Dendritic cell treated with granulocyte-macrophage colony-stimulating factor and Interleukin-4, amounts not matched to agents 40 ng/mL and 50 ng/mL, for 4 days (primary cell): Measurements from ENCODE around the gene C20orf96.
A peak's percentile ranks its signal among the peaks of the same experiment; 100 is the strongest.
"Not testable (repeated sequence)": the region's sequence is repeated elsewhere in the genome, so short reads cannot be mapped to it uniquely, and the experiment has no call there.

Source experiments
- H3K27ac Mint-ChIP-seq: one replicate; pipeline ENCODE4 v1.8.0; 2022; ENCODE audit warnings: mild to moderate bottlenecking, mixed read lengths
- H3K27me3 Mint-ChIP-seq: one replicate; pipeline ENCODE4 v1.8.0; 2022; ENCODE audit warnings: mild to moderate bottlenecking, mixed read lengths
- H3K36me3 Mint-ChIP-seq: one replicate; pipeline ENCODE4 v1.8.0; 2022; ENCODE audit warnings: low read depth, mixed read lengths
- H3K4me1 Mint-ChIP-seq: one replicate; pipeline ENCODE4 v1.8.0; 2022; ENCODE audit warnings: low read depth, mixed read lengths
- H3K4me3 Mint-ChIP-seq: one replicate; pipeline ENCODE4 v1.8.0; 2022; ENCODE audit warnings: mild to moderate bottlenecking, moderate library complexity, mixed read lengths
- H3K9me3 Mint-ChIP-seq: one replicate; pipeline ENCODE4 v1.8.0; 2022; ENCODE audit warnings: mixed read lengths
- intact Hi-C: fragments of 100-400 bp; cut with micrococcal nuclease; formaldehyde crosslinking; loops from one replicate; pipeline ENCODE4 v1.15.0; 2022

Gene C20orf96

DNA sequence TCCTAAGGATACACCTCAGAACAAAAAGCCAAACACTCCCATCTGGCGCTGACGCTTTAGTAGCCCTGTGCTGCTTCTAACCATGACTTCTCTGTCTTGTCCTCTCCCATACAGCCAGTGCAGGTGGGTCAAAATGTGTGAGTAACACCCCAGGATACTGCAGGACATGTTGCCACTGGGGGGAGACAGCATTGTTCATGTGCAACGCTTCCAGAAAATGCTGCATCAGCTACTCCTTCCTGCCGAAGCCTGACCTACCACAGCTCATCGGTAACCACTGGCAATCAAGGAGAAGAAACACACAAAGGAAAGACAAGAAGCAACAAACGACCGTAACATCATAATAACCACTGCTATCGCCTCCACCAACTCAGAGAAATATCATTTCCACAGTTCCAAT, 31.6 kb downstream of the C20orf96 start:
- Mint-ChIP-seq H3K4me1 (peaks cover 6% of the 10 kb centered on the region), H3K36me3 (no peaks in the 10 kb centered on the region)

DNA sequence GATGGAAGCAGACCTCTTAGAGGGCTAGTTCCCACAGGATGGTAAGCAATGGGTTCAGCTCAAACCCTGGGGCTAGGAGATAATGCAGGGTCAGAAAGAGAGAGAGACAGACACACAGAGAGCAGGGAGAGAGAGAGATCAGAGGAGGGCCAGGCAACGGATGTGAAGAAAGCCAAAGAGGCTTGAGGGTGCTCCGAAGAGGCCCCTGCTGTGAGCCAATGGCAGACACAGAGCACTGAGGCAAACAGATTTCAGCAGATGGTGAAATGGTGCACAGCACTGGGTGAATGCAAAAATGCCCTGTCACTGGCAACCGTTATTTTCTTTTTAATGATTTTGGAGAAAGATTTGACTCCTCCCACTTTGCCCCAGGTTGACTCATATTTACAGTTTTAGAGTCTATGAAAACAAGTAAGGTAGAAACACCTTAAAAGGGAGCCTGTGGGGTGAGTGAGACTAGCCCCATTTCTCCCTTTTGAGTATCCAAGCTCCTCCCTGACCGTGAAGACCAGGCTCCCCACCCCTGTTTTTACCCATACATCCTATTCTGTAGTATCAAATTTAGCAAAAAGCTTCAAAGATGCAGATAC, 32.2 kb downstream of the C20orf96 start:
- Mint-ChIP-seq H3K4me1 (peaks cover 6% of the 10 kb centered on the region), H3K4me3 (no peak overlapping the region), H3K9me3 (no peaks in the 10 kb centered on the region), H3K36me3 (no peaks in the 10 kb centered on the region), H3K27ac (no peak overlapping the region), H3K27me3 (peaks cover 11% of the 10 kb centered on the region)
- intact Hi-C loops: no loop called here

More for the DNA sequence above, 31.6 kb downstream of the C20orf96 start:
- Mint-ChIP-seq H3K27me3 (peaks cover 11% of the 10 kb centered on the region), H3K27ac (no peak overlapping the region), H3K9me3 (no peaks in the 10 kb centered on the region), H3K4me3 (no peak overlapping the region)
- intact Hi-C loops: no loop called here

DNA sequence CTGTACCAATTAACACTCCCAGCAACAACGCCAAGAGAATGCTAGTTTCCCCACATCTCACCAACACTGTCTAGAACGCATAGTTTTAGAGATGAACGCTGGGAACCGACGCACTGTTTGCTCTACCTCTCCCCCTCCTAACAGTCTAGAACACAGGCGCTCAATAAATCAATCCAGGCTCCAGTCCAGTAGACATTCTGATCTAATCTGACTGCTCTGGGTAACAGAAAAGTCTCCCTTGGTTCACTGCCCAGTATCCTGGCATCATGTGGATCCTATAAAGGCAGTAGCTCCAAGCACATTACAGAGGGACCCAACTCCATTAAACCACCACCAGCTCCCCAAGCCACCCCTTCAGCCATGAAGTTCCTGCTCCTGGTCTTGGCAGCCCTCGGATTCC, 33.1 kb downstream of the C20orf96 start, which contains the start of gene DEFB132:
TSS of gene DEFB132 (plus strand) at position 306 of the 400 bp plus-strand sequence. CDS start at position 361, 55 bp downstream.
- Mint-ChIP-seq H3K4me1 (peaks cover 6% of the 10 kb centered on the region), H3K4me3 (no peak within 1 kb of the TSS), H3K36me3 (no peaks in the 10 kb centered on the region), H3K27me3 (peaks cover 7% of the 10 kb centered on the region), H3K27ac (no peak within 1 kb of the TSS), H3K9me3 (no peaks in the 10 kb centered on the region)
- intact Hi-C loops: no loop called here

DNA sequence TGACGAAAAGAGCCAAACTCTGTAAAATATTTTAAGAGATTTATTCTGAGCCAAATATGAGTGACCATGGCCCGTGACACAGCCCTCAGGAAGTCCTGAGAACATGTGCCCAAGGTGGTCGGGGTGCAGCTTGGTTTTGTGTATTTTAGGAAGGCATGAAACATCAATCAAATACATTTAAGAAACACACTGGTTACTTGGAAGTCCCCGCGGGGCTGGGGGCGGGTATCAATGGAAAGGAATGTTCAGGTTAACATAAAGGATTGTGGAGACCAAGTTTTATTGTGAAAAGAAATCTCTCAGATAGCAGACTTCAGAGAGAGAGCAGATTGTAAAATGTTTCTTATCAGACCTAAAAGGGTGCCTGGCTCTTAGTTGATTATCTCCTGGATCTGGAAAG, 37.1 kb downstream of the C20orf96 start:
- H3K27me3 Mint-ChIP-seq, H3K9me3 Mint-ChIP-seq, H3K4me1 Mint-ChIP-seq, H3K36me3 Mint-ChIP-seq, intact Hi-C loops, H3K27ac Mint-ChIP-seq, H3K4me3 Mint-ChIP-seq: not testable (repeated sequence)

DNA sequence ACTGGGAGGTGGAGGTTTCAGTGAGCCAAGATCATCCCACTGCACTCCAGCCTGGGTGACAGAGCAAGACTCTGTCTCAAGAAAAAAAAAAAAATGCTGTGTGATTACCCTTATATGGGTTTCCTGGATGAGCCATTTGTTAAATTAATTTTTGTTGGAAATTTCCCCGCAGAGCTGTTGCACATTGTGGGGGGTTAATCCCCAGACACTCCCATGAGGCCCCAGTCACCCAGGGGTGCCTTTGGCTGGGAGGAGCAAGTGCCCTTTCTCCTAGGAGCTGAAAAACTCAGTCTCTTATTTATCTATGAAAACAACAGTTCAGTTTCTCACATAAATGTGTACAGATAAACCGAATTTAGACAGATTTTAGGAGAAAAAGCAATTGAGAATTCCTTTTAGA, 37.7 kb downstream of the C20orf96 start:
- Mint-ChIP-seq H3K27me3 (no peaks in the 10 kb centered on the region), H3K27ac (no peak overlapping the region), H3K4me1 (no peaks in the 10 kb centered on the region), H3K9me3 (no peaks in the 10 kb centered on the region), H3K4me3 (no peak overlapping the region), H3K36me3 (no peaks in the 10 kb centered on the region)
- intact Hi-C loops: no loop called here

DNA sequence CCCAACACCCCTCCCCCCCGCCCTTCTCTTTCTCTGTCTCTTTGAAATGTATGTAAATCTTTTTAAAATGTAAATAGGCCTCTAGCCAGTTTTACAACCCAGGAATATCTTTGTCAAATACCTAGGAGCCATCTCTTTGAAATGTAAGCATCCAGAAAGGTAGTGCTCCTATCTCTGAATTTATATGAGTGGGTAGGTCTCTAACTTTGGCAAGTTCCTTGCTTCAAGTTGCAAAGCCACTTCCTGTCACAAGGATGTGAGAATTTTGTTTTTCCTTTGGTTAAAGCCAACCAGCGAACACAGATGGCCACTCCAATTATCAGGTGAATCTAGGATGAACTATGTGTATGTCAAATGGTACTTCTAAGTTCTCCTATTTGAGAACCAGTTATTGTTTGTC, 39.2 kb downstream of the C20orf96 start:
- Mint-ChIP-seq H3K4me3 (no peak overlapping the region), H3K27ac (no peak overlapping the region), H3K9me3 (peaks cover 9% of the 10 kb centered on the region), H3K27me3 (no peaks in the 10 kb centered on the region), H3K4me1 (no peaks in the 10 kb centered on the region), H3K36me3 (no peaks in the 10 kb centered on the region)
- intact Hi-C loops: no loop called here

DNA sequence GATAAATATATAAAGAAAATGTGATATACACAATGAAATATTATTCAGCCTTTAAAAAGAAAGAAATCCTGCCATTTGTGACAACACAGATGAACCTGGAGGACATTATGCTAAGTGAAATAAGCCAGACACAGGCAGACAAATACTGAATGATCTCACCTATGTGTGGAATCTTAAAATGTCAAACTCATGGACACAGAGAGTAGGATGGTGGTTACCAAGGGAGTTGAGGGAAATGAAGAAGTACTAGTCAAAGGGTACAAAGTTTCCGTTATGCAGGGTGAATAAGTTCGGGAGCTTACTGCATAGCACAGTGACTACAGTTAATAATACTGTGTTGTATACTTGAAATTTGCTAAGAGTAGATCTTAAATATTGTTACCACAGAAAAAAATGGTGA, 47.6 kb downstream of the C20orf96 start:
- Mint-ChIP-seq H3K4me3 (no peak overlapping the region), H3K4me1 (no peaks in the 10 kb centered on the region)
- intact Hi-C loops: no loop called here

DNA sequence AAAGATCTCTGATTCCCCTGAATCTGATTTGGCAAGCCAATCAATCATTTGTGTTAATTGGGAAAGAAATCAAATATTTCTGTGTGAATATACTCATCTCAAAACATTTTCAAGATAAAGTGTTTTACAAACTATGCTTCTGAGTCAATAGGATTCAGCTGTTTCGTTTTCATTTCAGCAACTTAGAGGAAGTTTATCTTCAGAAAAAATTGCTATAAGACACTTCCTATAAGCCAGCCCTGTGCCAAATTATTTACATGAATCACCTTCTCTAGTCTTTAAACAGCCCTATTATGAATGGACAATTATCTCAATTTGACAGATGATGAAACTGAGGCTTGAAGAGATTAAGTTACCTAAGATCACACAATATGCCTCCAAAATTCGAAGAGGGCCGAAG, 52.6 kb downstream of the C20orf96 start:
- Mint-ChIP-seq H3K27ac (peak overlapping the region; percentile 83), H3K9me3 (no peaks in the 10 kb centered on the region), H3K36me3 (no peaks in the 10 kb centered on the region), H3K4me1 (peaks cover 19% of the 10 kb centered on the region), H3K4me3 (peak overlapping the region; percentile 73), H3K27me3 (no peaks in the 10 kb centered on the region)
- intact Hi-C loops: no loop called here

More for the DNA sequence above, 47.6 kb downstream of the C20orf96 start:
- Mint-ChIP-seq H3K9me3 (peaks cover 9% of the 10 kb centered on the region), H3K36me3 (no peaks in the 10 kb centered on the region), H3K27me3 (no peaks in the 10 kb centered on the region), H3K27ac (no peak overlapping the region)

DNA sequence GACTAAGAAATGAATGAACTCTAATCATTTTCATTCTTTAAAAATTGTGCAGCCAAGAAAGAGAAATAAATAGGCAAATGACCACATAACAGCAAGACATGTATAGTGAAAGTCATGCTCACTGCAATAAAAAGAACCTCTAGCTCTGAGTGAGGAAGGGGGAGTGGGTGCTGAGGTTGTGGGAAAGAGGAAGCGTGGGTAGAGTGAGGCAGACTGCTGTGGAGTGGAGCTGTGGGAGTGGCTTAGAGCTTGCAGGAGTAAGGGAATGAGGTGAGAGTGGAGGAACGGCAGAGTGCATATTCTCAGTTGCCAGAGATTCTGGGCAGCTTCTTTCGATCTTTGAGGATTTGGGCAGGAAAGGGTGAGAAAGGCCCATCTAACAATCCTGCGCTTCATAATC, 53.1 kb downstream of the C20orf96 start:
- no peaks in the 10 kb centered on the region for H3K9me3 Mint-ChIP-seq
- intact Hi-C loops: no loop called here
- H3K36me3 Mint-ChIP-seq: no peaks in the 10 kb centered on the region
- peak overlapping the region; percentile 83 for H3K27ac Mint-ChIP-seq
- peak overlapping the region; percentile 73 for H3K4me3 Mint-ChIP-seq
- H3K27me3 Mint-ChIP-seq: no peaks in the 10 kb centered on the region
- H3K4me1 Mint-ChIP-seq: peaks cover 19% of the 10 kb centered on the region

DNA sequence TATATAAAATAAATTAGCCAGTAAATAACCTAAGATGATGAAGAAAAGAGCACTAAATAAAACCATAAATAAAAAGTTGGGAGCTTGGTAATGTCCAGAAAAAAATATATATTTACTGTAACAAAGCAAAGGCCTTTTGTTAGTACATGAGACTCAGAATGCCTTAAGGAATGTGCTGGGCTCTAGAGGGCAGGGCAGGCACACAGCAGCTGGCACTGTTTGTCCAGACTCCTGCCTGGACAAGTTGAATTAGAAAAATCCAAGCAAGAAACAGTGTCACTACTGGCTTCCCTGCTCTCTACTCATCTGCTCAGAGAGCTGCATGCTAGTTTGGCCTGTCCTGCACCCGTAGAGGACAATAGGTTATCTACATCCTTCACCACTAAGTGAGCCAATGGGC, 54.7 kb downstream of the C20orf96 start:
- Mint-ChIP-seq H3K27ac (no peak overlapping the region), H3K36me3 (no peaks in the 10 kb centered on the region), H3K4me1 (peaks cover 19% of the 10 kb centered on the region), H3K27me3 (no peaks in the 10 kb centered on the region), H3K4me3 (no peak overlapping the region), H3K9me3 (no peaks in the 10 kb centered on the region)
- intact Hi-C loops: no loop called here

DNA sequence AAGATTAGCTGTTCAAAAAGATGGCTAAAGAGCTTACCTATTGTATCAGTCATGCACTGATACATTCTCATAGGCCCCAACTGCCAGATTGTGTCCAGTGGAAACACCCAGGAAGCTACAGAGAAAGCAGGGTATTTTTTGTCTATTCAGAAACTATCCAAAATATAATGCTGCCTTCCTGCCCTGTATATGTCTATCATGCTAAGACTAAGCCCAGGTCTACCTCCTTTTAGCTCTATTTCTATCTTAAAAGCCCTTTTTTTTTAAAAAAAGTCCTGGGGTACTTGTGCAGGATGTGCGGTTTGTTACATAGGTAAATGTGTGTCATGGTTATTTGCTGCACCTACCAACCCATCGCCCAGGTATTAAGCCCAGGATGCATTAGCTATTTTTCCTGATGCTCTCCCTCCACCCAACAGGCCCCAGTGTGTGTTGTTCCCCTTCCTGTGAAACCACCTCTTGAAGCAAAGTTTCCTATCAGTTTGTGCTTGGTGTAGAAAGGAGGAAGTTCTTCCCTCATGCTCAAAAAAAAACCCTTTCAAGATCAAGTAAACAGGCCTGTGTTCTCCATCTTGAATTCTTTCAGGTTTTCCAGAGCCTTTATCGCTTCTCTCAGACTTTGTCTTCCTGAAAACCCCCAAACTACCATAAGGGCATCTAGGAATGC, 63.0 kb downstream of the C20orf96 start:
- Mint-ChIP-seq H3K4me1 (peaks cover 26% of the 10 kb centered on the region), H3K27ac (peak overlapping the region; percentile 77), H3K27me3 (peaks cover 7% of the 10 kb centered on the region), H3K9me3 (no peaks in the 10 kb centered on the region), H3K36me3 (no peaks in the 10 kb centered on the region), H3K4me3 (no peak overlapping the region)
- intact Hi-C loops: no loop called here

DNA sequence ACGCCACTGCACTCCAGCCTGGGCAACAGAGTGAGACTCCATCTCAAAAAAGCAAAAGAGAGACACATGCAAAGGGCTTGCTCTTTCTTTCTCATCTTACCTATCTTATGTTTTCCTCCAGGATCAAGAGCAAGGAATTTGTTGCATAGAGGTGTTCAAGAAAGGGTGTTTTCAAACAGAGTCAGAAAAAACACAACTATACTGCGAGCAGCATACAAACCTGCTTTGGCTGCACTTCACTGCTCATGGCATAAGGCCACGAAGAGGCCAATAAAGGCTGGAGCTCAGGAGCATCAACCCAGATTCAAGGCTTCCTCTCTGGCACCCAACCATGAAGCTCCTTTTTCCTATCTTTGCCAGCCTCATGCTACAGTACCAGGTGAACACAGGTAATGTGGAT, 63.6 kb downstream of the C20orf96 start, which contains the start of gene DEFB129:
TSS of gene DEFB129 (plus strand) at position 301 of the 400 bp plus-strand sequence. CDS start at position 332, 31 bp downstream.
- peak within 1 kb of the TSS; percentile 77 for H3K27ac Mint-ChIP-seq

DNA sequence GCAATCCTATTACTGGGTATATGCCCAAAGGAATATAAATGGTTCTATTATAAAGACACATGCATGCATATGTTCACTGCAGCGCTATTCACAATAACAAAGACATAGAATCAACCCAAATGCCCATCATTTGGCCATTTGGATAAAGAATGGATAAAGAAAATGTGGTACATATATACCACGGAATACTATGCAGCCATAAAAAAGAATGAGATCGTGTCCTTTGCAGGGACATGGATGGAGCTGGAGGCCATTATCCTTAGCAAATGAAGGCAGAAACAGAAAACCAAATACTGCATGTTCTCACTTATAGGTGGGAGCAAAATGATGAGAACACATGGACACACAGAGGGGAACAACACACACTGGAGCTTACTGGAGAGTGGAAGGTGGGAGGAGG, 64.7 kb downstream of the C20orf96 start:
- intact Hi-C loops, H3K27ac Mint-ChIP-seq, H3K36me3 Mint-ChIP-seq, H3K4me3 Mint-ChIP-seq, H3K9me3 Mint-ChIP-seq: not testable (repeated sequence)
- Mint-ChIP-seq H3K27me3 (peaks cover 16% of the 10 kb centered on the region), H3K4me1 (peaks cover 26% of the 10 kb centered on the region)

More for the DNA sequence above, 63.6 kb downstream of the C20orf96 start, which contains the start of gene DEFB129:
- Mint-ChIP-seq H3K4me1 (peaks cover 26% of the 10 kb centered on the region), H3K27me3 (peaks cover 10% of the 10 kb centered on the region), H3K4me3 (no peak within 1 kb of the TSS), H3K9me3 (no peaks in the 10 kb centered on the region), H3K36me3 (no peaks in the 10 kb centered on the region)
- intact Hi-C loops: no loop called here

DNA sequence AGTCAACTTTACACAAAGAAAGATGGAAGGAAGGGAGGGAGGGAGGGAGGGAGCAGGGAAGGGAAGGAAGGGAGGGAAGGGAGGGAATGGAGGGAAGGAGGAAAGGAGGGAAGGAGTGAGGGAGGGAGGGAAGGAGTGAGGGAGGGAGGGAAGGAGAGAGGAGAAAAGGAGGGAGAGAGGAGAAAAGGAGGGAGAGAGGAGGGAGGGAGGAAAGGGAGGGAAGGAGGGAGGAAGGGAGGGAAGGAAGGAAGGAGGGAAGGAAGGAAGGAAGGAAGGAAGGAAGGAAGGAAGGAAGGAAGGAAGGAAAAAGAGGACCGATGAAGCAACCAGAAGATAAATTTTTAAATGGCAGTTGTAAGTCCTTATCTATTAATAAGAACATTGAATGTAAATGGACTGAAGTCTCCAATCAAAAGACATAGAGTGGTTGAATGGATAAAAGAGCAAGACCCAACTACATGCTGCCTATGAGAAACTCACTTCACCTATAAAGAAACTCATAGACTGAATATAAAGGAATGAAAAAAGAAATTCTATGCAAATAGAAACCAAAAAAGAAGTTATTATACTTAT, 69.2 kb downstream of the C20orf96 start:
- no peaks in the 10 kb centered on the region for H3K9me3 Mint-ChIP-seq
- H3K4me1 Mint-ChIP-seq: peaks cover 6% of the 10 kb centered on the region
- no peaks in the 10 kb centered on the region for H3K36me3 Mint-ChIP-seq
- H3K27ac Mint-ChIP-seq: no peak overlapping the region
- H3K4me3 Mint-ChIP-seq: no peak overlapping the region
- H3K27me3 Mint-ChIP-seq: peaks cover 28% of the 10 kb centered on the region
- intact Hi-C loops: no loop called here
